Measurements from ENCODE around the gene ADGRG6.

The ADGRG6 gene

DNA sequence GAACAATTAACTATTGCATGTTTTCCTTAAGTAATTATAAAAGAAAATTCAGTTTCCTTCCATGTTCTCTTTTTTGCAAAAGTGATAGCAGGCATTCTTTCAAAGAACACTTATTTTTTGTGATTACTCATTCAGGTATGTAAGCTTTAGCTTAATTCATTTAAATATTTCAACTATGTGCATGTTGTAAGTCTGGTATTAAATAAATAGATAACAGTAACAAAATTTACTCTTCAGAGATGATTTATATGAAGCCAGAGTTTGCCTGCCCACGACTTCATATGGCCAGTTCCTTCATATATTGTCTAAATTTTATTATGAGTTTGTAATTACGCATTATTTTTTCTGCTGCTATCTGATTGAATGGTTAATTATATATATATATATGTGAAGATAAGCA, 110.9 kb downstream of the ADGRG6 start:
- no peaks in the 10 kb centered on the region for H3K27me3 ChIP-seq (ENCODE audit: low read length)
- H3K36me3 ChIP-seq (ENCODE audit: low read length), result no peaks in the 10 kb centered on the region
- H3K4me2 ChIP-seq (ENCODE audit: low read depth, low read length, poor library complexity, severe bottlenecking), result no peak overlapping the region
- no peak overlapping the region for H3K9ac ChIP-seq (ENCODE audit: low read length)
- no peaks in the 10 kb centered on the region for H3K9me3 ChIP-seq (ENCODE audit: insufficient read depth, low read length)
- H3K79me2 ChIP-seq (ENCODE audit: insufficient read depth, low read length), result no peaks in the 10 kb centered on the region
- no peak overlapping the region for H2AFZ ChIP-seq (ENCODE audit: low read depth, low read length, severe bottlenecking)
- H3K4me3 ChIP-seq (ENCODE audit: insufficient read depth, low read length, poor library complexity, severe bottlenecking), result no peak overlapping the region
- H3K27ac ChIP-seq (ENCODE audit: low read depth, low read length), result no peak overlapping the region
- no peaks in the 10 kb centered on the region for H3K9me2 ChIP-seq (replicated peaks; ENCODE audit: insufficient read depth, low read length)
- H4K20me1 ChIP-seq (ENCODE audit: low read depth, low read length), result no peaks in the 10 kb centered on the region
- TF ChIP-seq EZH2phosphoT487 (conservative IDR thresholded peaks at IDR 0.05; ENCODE audit: low read length), result no peak
- H3F3A ChIP-seq (ENCODE audit: insufficient read depth), result no peaks in the 10 kb centered on the region

DNA sequence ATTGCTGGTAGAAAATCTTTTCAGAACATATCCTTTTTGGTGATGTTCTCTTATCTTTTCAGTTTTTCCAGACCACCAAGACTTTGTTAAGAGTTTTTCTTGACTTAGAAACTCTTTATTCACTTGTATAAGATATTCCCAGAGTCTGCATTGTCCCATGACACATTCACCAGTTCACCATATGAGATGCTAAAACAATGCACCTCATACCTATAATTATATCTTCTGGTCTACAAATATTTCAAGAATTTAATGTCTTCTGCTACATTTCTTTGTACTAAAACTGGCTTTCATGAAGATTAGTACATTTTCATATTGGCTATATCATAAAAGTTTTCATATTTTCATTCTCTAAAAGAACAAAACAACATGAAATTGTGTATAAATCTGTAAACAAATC, 111.3 kb downstream of the ADGRG6 start:
- no peak overlapping the region for H2AFZ ChIP-seq (ENCODE audit: low read depth, low read length, severe bottlenecking)
- no peaks in the 10 kb centered on the region for H3K9me3 ChIP-seq (ENCODE audit: insufficient read depth, low read length)
- H3K27me3 ChIP-seq (ENCODE audit: low read length), result no peaks in the 10 kb centered on the region
- no peak overlapping the region for H3K27ac ChIP-seq (ENCODE audit: low read depth, low read length)
- H3K36me3 ChIP-seq (ENCODE audit: low read length), result no peaks in the 10 kb centered on the region
- no peaks in the 10 kb centered on the region for H4K20me1 ChIP-seq (ENCODE audit: low read depth, low read length)
- no peaks in the 10 kb centered on the region for H3K79me2 ChIP-seq (ENCODE audit: insufficient read depth, low read length)
- no peak overlapping the region for H3K9ac ChIP-seq (ENCODE audit: low read length)
- TF ChIP-seq, protein P1, sequence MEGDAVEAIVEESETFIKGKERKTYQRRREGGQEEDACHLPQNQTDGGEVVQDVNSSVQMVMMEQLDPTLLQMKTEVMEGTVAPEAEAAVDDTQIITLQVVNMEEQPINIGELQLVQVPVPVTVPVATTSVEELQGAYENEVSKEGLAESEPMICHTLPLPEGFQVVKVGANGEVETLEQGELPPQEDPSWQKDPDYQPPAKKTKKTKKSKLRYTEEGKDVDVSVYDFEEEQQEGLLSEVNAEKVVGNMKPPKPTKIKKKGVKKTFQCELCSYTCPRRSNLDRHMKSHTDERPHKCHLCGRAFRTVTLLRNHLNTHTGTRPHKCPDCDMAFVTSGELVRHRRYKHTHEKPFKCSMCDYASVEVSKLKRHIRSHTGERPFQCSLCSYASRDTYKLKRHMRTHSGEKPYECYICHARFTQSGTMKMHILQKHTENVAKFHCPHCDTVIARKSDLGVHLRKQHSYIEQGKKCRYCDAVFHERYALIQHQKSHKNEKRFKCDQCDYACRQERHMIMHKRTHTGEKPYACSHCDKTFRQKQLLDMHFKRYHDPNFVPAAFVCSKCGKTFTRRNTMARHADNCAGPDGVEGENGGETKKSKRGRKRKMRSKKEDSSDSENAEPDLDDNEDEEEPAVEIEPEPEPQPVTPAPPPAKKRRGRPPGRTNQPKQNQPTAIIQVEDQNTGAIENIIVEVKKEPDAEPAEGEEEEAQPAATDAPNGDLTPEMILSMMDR (IDR thresholded peaks at IDR 0.05; ENCODE audit: insufficient read depth, low read length, poor library complexity, severe bottlenecking), result no peak
- TF ChIP-seq EZH2phosphoT487 (conservative IDR thresholded peaks at IDR 0.05; ENCODE audit: low read length), result no peak
- H3K9me2 ChIP-seq (replicated peaks; ENCODE audit: insufficient read depth, low read length), result no peaks in the 10 kb centered on the region
- H3F3A ChIP-seq (ENCODE audit: insufficient read depth), result no peaks in the 10 kb centered on the region
- H3K4me3 ChIP-seq (ENCODE audit: insufficient read depth, low read length, poor library complexity, severe bottlenecking), result no peak overlapping the region
- no peak overlapping the region for H3K4me2 ChIP-seq (ENCODE audit: low read depth, low read length, poor library complexity, severe bottlenecking)

- Histone ChIP-seq H2AFZ (ENCODE audit: low read depth, low read length, severe bottlenecking) (no peak overlapping the region), H3K9me2 (replicated peaks; ENCODE audit: insufficient read depth, low read length) (no peaks in the 10 kb centered on the region), H3K9me3 (ENCODE audit: insufficient read depth, low read length) (no peaks in the 10 kb centered on the region), H3K79me2 (ENCODE audit: insufficient read depth, low read length) (no peaks in the 10 kb centered on the region), H3K4me2 (ENCODE audit: low read depth, low read length, poor library complexity, severe bottlenecking) (no peak overlapping the region), H3K4me3 (ENCODE audit: insufficient read depth, low read length, poor library complexity, severe bottlenecking) (no peak overlapping the region), H3K27me3 (ENCODE audit: low read length) (no peaks in the 10 kb centered on the region), H4K20me1 (ENCODE audit: low read depth, low read length) (no peaks in the 10 kb centered on the region), H3K36me3 (ENCODE audit: low read length) (no peaks in the 10 kb centered on the region), H3K9ac (ENCODE audit: low read length) (no peak overlapping the region), H3K27ac (ENCODE audit: low read depth, low read length) (no peak overlapping the region), H3F3A (ENCODE audit: insufficient read depth) (no peaks in the 10 kb centered on the region)
- no peak for TF ChIP-seq EZH2phosphoT487 (conservative IDR thresholded peaks at IDR 0.05; ENCODE audit: low read length)
- TF ChIP-seq, protein P1 (IDR thresholded peaks at IDR 0.05; ENCODE audit: insufficient read depth, low read length, poor library complexity, severe bottlenecking), result no peak
Observed at GRCh38 chr6:142414462-142415250, 112.8 kb downstream of the ADGRG6 start.

GRCh38 chr6:142416179-142416578, 114.4 kb downstream of the ADGRG6 start:
- Histone ChIP-seq H3K9ac (ENCODE audit: low read length) (no peak overlapping the region), H2AFZ (ENCODE audit: low read depth, low read length, severe bottlenecking) (no peak overlapping the region), H3F3A (ENCODE audit: insufficient read depth) (no peaks in the 10 kb centered on the region), H3K27me3 (ENCODE audit: low read length) (no peaks in the 10 kb centered on the region), H3K9me2 (replicated peaks; ENCODE audit: insufficient read depth, low read length) (no peaks in the 10 kb centered on the region), H3K36me3 (ENCODE audit: low read length) (no peaks in the 10 kb centered on the region), H3K4me2 (ENCODE audit: low read depth, low read length, poor library complexity, severe bottlenecking) (no peak overlapping the region), H3K9me3 (ENCODE audit: insufficient read depth, low read length) (no peaks in the 10 kb centered on the region), H3K4me3 (ENCODE audit: insufficient read depth, low read length, poor library complexity, severe bottlenecking) (no peak overlapping the region), H4K20me1 (ENCODE audit: low read depth, low read length) (no peaks in the 10 kb centered on the region), H3K79me2 (ENCODE audit: insufficient read depth, low read length) (no peaks in the 10 kb centered on the region), H3K27ac (ENCODE audit: low read depth, low read length) (no peak overlapping the region)
- TF ChIP-seq, protein P1 (IDR thresholded peaks at IDR 0.05; ENCODE audit: insufficient read depth, low read length, poor library complexity, severe bottlenecking), result no peak
- TF ChIP-seq EZH2phosphoT487 (conservative IDR thresholded peaks at IDR 0.05; ENCODE audit: low read length), result no peak
